Activated gamma-delta T cell treated with Interleukin-2 at 50 U/mL for 16 hours (primary cell): ENCODE measurements around the gene FAM228A.
"Not testable (repeated sequence)": the region's sequence is repeated elsewhere in the genome, so short reads cannot be mapped to it uniquely, and the experiment has no call there.

ENCODE experiments used
- DNase-seq: peaks from one replicate; pipeline ENCODE4 v3.0.0-alpha.2; 2020

Gene FAM228A

GRCh38 chr2:24191848-24192247, 17.0 kb downstream of the FAM228A start:
- DNase-seq = no peak

GRCh38 chr2:24197213-24197612, 22.4 kb downstream of the FAM228A start:
- not testable (repeated sequence) for DNase-seq

GRCh38 chr2:24199968-24200590, 25.2 kb downstream of the FAM228A start:
- DNase-seq = no peak

GRCh38 chr2:24200799-24201198, 25.9 kb downstream of the FAM228A start:
- DNase-seq = no peak

- no peak for DNase-seq
These were observed 28.4 kb downstream of the FAM228A start for GRCh38 chr2:24203029-24203786.

GRCh38 chr2:24203787-24204150, 28.9 kb downstream of the FAM228A start:
- no peak for DNase-seq

- DNase-seq = no peak
These were observed 29.7 kb downstream of the FAM228A start for GRCh38 chr2:24204505-24204904.

- DNase-seq = no peak
These were observed 30.3 kb downstream of the FAM228A start for GRCh38 chr2:24205131-24205530.

- no peak for DNase-seq
These were observed 31.4 kb downstream of the FAM228A start for GRCh38 chr2:24206242-24206641.

- no peak for DNase-seq
These were observed 31.9 kb downstream of the FAM228A start for GRCh38 chr2:24206714-24207113.

- no peak for DNase-seq
These were observed 32.5 kb downstream of the FAM228A start for GRCh38 chr2:24207359-24207758.

- no peak for DNase-seq
These were observed 33.6 kb downstream of the FAM228A start for GRCh38 chr2:24208490-24208889.

GRCh38 chr2:24209389-24210105, 34.7 kb downstream of the FAM228A start:
- DNase-seq = no peak

- DNase-seq = no peak
These were observed 35.2 kb downstream of the FAM228A start for GRCh38 chr2:24210106-24210455.

- DNase-seq = no peak
These were observed 35.9 kb downstream of the FAM228A start for GRCh38 chr2:24210723-24211122.

GRCh38 chr2:24211408-24211807, 36.6 kb downstream of the FAM228A start:
- no peak for DNase-seq

- no peak for DNase-seq
These were observed 40.0 kb downstream of the FAM228A start for GRCh38 chr2:24214880-24215279.

- DNase-seq = no peak
These were observed 45.9 kb downstream of the FAM228A start for GRCh38 chr2:24220554-24221291.

GRCh38 chr2:24221343-24222050, 46.6 kb downstream of the FAM228A start:
- no peak for DNase-seq

- DNase-seq = no peak
These were observed 48.1 kb downstream of the FAM228A start for GRCh38 chr2:24222946-24223345.

GRCh38 chr2:24225499-24226242, 50.8 kb downstream of the FAM228A start:
- DNase-seq = no peak

GRCh38 chr2:24228470-24228869, 53.6 kb downstream of the FAM228A start:
- DNase-seq = no peak
